NCI-H748 (cell line): Measurements from ENCODE around the gene AGBL1.

ENCODE experiments used
- DNase-seq: peaks from one replicate; lab custom pipeline; 2025; ENCODE audit not compliant: unreplicated experiment; lab: John Stamatoyannopoulos, UW

The AGBL1 gene

DNA sequence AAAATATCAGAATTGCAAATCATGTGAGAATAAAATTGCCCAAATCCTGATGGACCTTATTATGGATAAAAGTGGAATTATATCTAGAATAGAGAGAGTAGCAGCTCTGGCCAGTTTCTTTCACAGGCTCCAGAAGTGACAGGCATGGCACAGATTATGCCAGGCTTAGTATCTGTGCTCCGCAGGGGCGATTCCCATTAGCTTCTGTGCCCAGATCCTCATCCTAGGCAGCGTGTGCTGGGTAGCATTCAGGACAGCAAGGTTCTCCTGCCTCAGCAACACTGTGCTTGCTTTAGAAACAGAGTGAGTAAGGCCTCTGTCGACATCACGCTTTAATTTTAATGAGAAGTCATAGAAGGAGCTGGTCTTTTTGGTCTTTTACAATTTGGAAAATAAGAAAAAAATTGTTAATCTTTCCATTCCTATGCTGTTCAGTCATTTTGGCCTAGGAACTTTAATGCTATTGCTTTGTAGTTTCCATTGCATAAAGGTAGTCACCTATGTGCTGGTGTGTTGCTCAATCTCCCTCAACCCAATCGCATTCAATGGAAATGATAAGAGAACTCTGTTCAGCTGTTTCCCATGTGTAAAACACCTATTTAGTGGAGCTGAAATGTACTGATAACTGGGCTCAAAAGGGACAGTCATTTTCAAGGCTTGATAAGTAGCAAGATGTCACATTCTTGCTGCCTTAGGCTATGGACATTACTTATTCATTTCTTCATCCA, 770.1 kb downstream of the AGBL1 start:
- no peak for DNase-seq

DNA sequence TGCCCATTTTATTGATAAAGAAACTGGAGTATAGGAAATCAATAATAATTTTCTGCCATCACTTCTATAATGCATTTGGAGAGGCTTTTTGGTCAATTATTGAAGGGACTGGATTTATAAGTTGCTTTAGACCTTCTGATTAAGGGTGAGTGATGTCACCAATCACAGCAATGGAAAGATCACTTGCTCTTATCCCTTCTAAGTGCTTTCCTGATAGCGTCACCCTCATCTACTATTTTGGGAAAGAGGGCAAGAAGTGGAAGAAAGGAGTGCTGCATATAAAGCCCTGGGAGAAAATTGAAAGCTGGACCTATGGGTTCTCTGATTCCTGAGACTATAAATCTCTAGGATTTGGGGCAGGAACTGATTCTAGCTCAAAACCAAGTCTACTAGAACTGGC, 771.3 kb downstream of the AGBL1 start:
- no peak for DNase-seq

- DNase-seq: no peak
These were observed 773.1 kb downstream of the AGBL1 start for GRCh38 chr15:86852741-86853140.

GRCh38 chr15:86854176-86854575, 774.5 kb downstream of the AGBL1 start:
- DNase-seq: no peak

- DNase-seq: no peak
These were observed 775.9 kb downstream of the AGBL1 start for GRCh38 chr15:86855307-86856291.

GRCh38 chr15:86857701-86858100, 778.0 kb downstream of the AGBL1 start:
- no peak for DNase-seq

DNA sequence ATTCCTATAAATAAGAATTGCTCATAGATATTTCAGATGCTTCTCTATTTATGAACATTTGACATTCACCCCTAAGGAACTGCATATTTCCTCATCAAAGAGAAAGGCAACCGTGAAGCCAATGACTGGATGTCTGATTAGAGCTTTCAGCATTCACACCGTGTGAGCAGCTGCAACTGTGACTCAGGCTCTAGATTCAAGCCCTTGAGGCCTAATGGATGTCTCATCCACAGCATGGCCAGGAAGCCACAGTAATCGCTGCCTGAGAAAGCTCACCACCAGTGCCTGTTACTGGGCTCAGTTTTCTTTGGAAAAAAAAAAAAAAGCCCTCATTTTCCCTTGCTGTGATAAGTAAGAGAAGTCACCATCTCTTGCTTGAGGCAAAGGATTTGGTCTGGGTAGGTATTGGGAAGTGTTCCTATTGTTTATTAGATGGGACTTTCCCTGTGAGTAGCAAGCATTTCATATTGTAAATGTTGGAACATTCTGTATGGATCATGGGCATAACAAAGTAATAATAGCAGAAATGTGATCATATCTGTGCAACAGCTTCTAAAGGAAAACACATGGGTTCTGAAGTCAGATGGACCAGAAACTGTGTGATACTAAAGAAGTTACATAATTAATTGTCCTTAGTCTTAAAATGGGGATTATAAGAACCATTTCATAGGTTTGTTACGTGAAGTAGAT, 783.7 kb downstream of the AGBL1 start:
- no peak for DNase-seq

DNA sequence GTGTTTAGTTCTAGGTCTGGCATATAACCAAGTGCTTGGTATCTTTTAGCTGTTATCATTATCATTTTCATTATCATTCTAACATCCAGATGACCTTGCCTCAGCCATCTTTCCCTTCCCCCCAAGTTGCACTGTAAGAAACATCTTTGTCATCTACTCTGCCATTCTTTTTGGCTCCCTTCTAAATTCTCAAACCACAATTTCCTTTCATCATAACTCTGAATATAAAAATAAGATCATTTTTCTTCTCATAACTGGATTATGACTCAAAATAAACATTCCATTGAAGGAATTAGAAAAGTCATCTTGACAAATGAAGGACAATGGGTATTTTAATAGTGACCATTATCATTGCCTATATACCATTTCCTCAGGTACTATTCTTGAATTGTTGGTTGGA, 786.2 kb downstream of the AGBL1 start:
- DNase-seq: no peak

DNA sequence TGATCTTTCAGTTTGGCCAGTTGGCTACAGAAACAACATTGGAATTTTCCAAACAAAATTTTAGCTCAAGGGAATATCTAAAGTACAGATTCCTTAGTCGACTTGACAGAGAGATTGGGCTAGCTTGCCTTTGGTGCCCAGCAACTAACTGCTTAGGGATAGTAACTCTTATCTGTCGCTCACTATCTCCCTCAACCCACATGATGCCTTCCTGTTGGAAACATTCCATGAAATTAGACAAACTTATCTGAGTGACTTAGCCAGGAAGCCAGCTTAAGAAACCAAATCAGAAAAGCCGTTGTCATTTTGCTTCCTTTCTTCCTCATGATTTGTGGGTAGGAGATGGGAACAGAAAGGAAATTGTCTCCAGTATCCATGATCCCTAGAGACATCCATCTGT, 791.2 kb downstream of the AGBL1 start:
- no peak for DNase-seq

- no peak for DNase-seq
These were observed 792.3 kb downstream of the AGBL1 start for GRCh38 chr15:86871964-86872363.

GRCh38 chr15:86872782-86873181, 793.1 kb downstream of the AGBL1 start:
- DNase-seq: no peak

- no peak for DNase-seq
These were observed 795.4 kb downstream of the AGBL1 start for GRCh38 chr15:86875067-86875466.

DNA sequence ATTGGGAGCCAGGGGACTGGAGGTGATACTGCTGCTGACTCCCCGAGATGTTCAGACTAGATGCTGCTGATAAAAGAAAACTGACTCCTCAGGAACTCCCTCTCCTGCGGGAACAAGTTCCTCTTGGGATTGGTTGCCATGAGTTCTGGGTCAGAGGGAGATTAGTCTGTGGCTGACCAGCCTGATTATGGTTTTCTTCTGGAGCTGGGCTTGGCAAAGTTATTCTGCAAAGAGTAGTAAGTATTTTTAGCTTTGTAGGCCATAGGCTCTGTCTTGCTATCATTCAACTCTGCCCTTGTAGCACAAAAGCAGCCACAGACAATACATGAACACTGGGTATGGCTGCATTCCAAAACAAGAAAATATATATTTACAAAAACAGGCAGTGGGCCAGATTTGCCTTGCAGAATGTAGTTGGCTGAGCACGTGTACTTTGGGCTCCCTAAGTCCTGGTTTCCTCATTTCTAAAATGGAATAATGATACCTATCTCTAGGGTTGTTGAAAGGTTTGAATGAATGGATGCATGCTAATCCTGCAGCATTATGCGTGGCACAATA, 796.8 kb downstream of the AGBL1 start:
- no peak for DNase-seq

- no peak for DNase-seq
These were observed 797.5 kb downstream of the AGBL1 start for GRCh38 chr15:86877171-86877631.

- DNase-seq: peak; percentile 8
These were observed 799.2 kb downstream of the AGBL1 start for GRCh38 chr15:86878844-86879243.

- DNase-seq: no peak
These were observed 799.9 kb downstream of the AGBL1 start for GRCh38 chr15:86879250-86880229.

DNA sequence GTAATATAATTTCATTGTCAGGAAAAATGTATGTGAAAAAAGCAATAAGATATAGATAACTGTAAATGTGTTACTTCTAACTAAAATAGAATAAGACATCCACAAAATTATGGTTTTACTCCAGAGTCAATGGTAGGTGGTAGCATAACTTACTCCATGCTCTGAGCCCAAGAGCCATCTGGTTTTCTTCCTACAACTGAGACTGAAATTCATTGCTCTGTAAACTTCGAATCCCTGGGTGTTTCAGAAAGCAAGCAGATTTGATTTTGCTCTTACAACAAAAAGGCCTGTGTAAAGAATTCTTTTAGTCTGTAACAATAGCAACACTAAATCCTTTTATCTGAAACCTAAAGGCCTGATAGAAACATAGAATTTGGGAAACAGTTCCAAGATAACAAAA, 805.9 kb downstream of the AGBL1 start:
- DNase-seq: no peak

DNA sequence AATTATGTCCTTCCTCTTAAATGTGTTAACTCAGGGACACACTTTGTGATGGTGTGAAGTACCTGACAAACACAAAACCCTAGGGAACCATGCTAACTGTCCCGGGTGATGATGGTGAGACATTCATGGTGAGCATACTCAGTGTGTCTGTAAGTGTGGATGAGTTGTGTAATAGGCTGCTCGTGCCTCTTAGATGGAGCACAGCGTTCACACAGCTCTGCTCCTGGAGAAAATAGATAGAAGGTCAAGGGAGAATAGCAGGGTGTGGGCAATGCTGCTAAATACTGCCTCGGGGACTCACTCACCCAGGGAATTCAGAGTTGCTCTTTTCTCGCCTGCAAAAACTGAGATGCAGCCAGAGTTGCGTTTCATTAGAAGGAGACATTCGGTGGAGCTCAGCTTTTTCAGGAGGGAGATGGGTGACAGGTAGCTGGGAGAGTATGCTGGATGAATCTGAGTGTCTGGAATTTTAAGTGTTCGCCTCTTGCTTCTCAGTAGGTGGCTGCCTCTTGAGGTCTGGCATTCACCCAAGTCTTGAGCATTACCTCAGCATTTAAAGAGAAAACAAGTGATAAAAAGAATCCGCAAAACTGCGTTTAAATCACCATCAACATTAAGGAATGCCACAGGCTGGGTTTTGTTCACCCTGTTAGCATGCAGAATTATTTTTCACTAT, 813.2 kb downstream of the AGBL1 start:
- DNase-seq: peak; percentile 59

GRCh38 chr15:86894269-86894668, 814.6 kb downstream of the AGBL1 start:
- DNase-seq: no peak
